ENCODE results near the gene CLDN18. TPM values are rescaled to one million over a fixed set of nuclear protein-coding genes. Genes with fewer than 3 reads are reported as not detected.
A peak's percentile ranks its signal among the peaks of the same experiment; 100 is the strongest.

Gene CLDN18
- total and polyA plus RNA-seq, 9 of the 15 experiments (the other 6 are each of a cell fraction or from before 2014, with no cell fraction given), result 0.11 TPM; not detected in 8

DNA sequence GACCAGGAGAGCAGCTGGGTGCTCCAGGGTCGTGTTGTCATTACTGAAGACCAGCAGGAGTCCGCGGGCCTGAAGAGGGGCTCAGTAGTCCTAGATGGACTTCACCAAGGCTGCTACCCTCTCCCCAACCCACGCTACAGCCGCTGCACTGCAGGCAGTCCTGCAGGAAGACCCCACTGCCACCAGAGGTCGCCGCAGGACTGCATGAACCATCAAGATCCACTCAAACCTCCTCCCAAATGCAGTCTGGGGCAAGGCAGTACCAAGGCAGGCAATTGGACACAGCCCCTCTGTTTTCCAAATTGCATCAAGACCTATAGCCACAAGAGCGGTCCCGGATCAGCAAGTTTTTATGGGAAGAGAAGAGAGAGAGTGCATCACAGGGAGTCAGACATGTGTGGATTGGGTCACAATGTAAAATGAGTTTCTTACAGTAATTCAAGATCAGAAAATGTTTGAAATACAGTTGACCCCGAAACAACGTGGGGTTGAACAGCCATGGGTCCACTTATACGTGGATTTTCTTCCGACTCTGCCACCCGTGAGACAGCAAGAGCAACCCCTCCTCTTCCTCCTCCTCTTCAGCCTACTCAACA is 58.7 kb downstream of the CLDN18 start:
- H3K4me3 ChIP-seq, result no peak overlapping the region
- under 1% methylated on average over 12 of the region's 14 CpGs for WGBS (ENCODE audit: insufficient coverage, low coverage, missing lambda C conversion rate)
- CTCF ChIA-PET (ENCODE audit: low intra/inter-chr PET ratio), result interaction anchor here (0.7 to 1.8 kb wide), 5 partner anchors 46 to 1388 kb away, joined by 3 to 20 read pairs (median 4); partner anchors contain the start of gene DZIP1L
- peaks cover 0 to 30% of the 10 kb centered on the region in 2 experiments; a peak in 2 of 5 replicates for H3K27me3 ChIP-seq (ENCODE audit: control insufficient read depth in 2 of 2, insufficient read depth in 2 of 2, low read length in 2 of 2)
- no peak overlapping the region for H3K9ac ChIP-seq (ENCODE audit: insufficient read depth in 1 of 2, low read depth in 2 of 2, low read length in 2 of 2)
- no peaks in the 10 kb centered on the region for H3K9me3 ChIP-seq (replicated peaks; ENCODE audit: control insufficient read depth, insufficient read depth, low read depth, low read length)
- H3K36me3 ChIP-seq (ENCODE audit: control insufficient read depth, insufficient read depth, low read length), result no peaks in the 10 kb centered on the region
- intact Hi-C loops (cut with micrococcal nuclease), result loop anchor here (1.0 to 10.0 kb wide), 6 partner anchors 51 to 876 kb away; partner anchors contain the start of genes FOXL2, FOXL2NB and NME9
- peak; percentile 98 for ATAC-seq
- BruUV-seq (replicated peaks), result no TSS peak
- POLR2A ChIA-PET, result no interaction called here
- peak; percentile 74 to 82 (median 80) for DNase-seq (ENCODE audit: extremely low read depth in 1 of 4, low spot score in 3 of 4)
- no peaks in the 10 kb centered on the region for H3K9me1 ChIP-seq (ENCODE audit: control insufficient read depth, insufficient read depth, low read length)
- no peaks in the 10 kb centered on the region for H3K79me2 ChIP-seq (ENCODE audit: control insufficient read depth, insufficient read depth, low read length)
- no peak overlapping the region for H3K4me2 ChIP-seq (ENCODE audit: insufficient read depth, low read length)
- no peaks in the 10 kb centered on the region for H3K4me1 ChIP-seq (replicated peaks in 1 of 2; ENCODE audit: control insufficient read depth in 2 of 2, insufficient read depth in 2 of 2, low read length in 2 of 2)
- H3K27ac ChIP-seq (ENCODE audit: extremely low read depth, low read depth, low read length), result no peak overlapping the region
- in situ Hi-C loops (cut with MboI), result loop anchor here (25.0 kb wide), 1 partner anchor 869 kb away; the partner anchor contains the start of genes FOXL2 and FOXL2NB
- no peak overlapping the region; the same call in 1 of the 2 replicates for H2AFZ ChIP-seq (ENCODE audit: low read depth, low read length)
- no peaks in the 10 kb centered on the region for H4K20me1 ChIP-seq (replicated peaks; ENCODE audit: control insufficient read depth, insufficient read depth, low read length)
- FAIRE-seq, result peak; percentile 82
- TF ChIP-seq ARID2 (IDR thresholded peaks at IDR 0.05), result peak; percentile 66; the same call in 1 of the 2 replicates
- TF ChIP-seq SMC3 (conservative IDR thresholded peaks at IDR 0.05; ENCODE audit: insufficient read depth, low read depth, low read length), result peak; percentile 89
- peak; percentile 81; the same call in 1 of the 2 replicates for TF ChIP-seq DEAF1 (CRISPR knock-in tag; IDR thresholded peaks at IDR 0.05)
- peak; percentile 95 for TF ChIP-seq STAG1 (CRISPR knock-in tag; IDR thresholded peaks at IDR 0.05; ENCODE audit: borderline replicate concordance)
- 0 out of 2 replicates have a peak, but pooled peaks have one; percentile 31 for TF ChIP-seq CC2D1A (IDR thresholded peaks at IDR 0.05)
- peak; percentile 17; the same call in 1 of the 2 replicates for TF ChIP-seq TFAP4 (CRISPR knock-in tag; IDR thresholded peaks at IDR 0.05; ENCODE audit: borderline replicate concordance)
- no peak for TF ChIP-seq NFRKB (IDR thresholded peaks at IDR 0.05; ENCODE audit: low read depth)
- TF ChIP-seq CBX1 (IDR thresholded peaks at IDR 0.05; ENCODE audit: low read depth), result no peak
- TF ChIP-seq, protein P1, sequence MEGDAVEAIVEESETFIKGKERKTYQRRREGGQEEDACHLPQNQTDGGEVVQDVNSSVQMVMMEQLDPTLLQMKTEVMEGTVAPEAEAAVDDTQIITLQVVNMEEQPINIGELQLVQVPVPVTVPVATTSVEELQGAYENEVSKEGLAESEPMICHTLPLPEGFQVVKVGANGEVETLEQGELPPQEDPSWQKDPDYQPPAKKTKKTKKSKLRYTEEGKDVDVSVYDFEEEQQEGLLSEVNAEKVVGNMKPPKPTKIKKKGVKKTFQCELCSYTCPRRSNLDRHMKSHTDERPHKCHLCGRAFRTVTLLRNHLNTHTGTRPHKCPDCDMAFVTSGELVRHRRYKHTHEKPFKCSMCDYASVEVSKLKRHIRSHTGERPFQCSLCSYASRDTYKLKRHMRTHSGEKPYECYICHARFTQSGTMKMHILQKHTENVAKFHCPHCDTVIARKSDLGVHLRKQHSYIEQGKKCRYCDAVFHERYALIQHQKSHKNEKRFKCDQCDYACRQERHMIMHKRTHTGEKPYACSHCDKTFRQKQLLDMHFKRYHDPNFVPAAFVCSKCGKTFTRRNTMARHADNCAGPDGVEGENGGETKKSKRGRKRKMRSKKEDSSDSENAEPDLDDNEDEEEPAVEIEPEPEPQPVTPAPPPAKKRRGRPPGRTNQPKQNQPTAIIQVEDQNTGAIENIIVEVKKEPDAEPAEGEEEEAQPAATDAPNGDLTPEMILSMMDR (IDR thresholded peaks at IDR 0.05 in 2 of 3, conservative IDR thresholded peaks at IDR 0.05 in 1 of 3; ENCODE audit: insufficient read depth in 2 of 3, low read depth in 1 of 3, low read length in 3 of 3), result peak; percentile 86 to 91 (median 88)
- no peak for TF ChIP-seq ZNF766 (CRISPR knock-in tag; conservative IDR thresholded peaks at IDR 0.05)
